K562 (cell line): ENCODE results near the gene ABCA7. TPM values are rescaled to one million over a fixed set of nuclear protein-coding genes. Genes with fewer than 3 reads are reported as not detected.
A peak's percentile ranks its signal among the peaks of the same experiment; 100 is the strongest.

Experiments used
- ATAC-seq: fragments of 200-7000 bp; cut with Tn5 transposase; 3 replicates; pipeline ENCODE4 v1.9.1; 2020; ENCODE audit warnings: moderate library complexity
- BruUV-seq: library from RNA; stranded (reverse); fragments of 400-500 nt; replicated peaks from 2 replicates; lab custom pipeline; 2021; lab: Mats Ljungman, UMichigan
- CTCF ChIA-PET: fragments of 300-600 bp; formaldehyde crosslinking; extraction: SDS; loops from one replicate; lab custom pipeline; 2021; ENCODE audit warnings: low intra/inter-chr PET ratio; lab: Yijun Ruan, JAX
- POLR2A ChIA-PET: fragments of 300-600, 350-650 bp; sonication (Branson Sonifier 250); formaldehyde crosslinking; extraction: SDS; loops from one replicate; lab custom pipeline; 2021; ENCODE audit warnings: antibody characterized with exemption, inconsistent platforms; lab: Yijun Ruan, JAX
- DNase-seq, 4 experiments: peaks; one replicate each; pipeline versions ENCODE4 v3.0.0 to v3.0.0-alpha.2; 2011 to 2018; ENCODE audit warnings: low spot score in 3 of 4, mixed read lengths in 3 of 4; ENCODE audit errors: extremely low read depth in 1 of 4
- FAIRE-seq: peaks from 2 replicates; lab custom pipeline; 2011; peaks lifted over from hg19 to GRCh38; lab: Jason Lieb, UNC
- H2AFZ ChIP-seq: 2 replicates; pipeline ENCODE4 v1.6.0; 2011; ENCODE audit warnings: low read depth, low read length, control low read depth, inconsistent platforms
- H3K27ac ChIP-seq: fragments of 200-600 bp; 3 replicates; pipeline ENCODE4 v1.8.0; 2011; ENCODE audit warnings: low read depth, mild to moderate bottlenecking, control low read depth, inconsistent platforms, low read length, moderate library complexity, mixed read lengths; ENCODE audit errors: extremely low read depth
- H3K27me3 ChIP-seq, 2 experiments: fragments of 300-600 bp in 1 of 2; 2 replicates in 1 of 2; 3 replicates in 1 of 2; pipeline versions ENCODE4 v1.6.0 to v1.8.0; 2011; ENCODE audit warnings: inconsistent platforms in 2 of 2, low read length in 2 of 2, mild to moderate bottlenecking in 1 of 2, mixed read lengths in 1 of 2, moderate library complexity in 1 of 2; ENCODE audit not compliant: control insufficient read depth in 2 of 2, insufficient read depth in 2 of 2
- H3K36me3 ChIP-seq: fragments of 300-600 bp; 3 replicates; pipeline ENCODE4 v1.8.0; 2011; ENCODE audit warnings: mild to moderate bottlenecking, low read length, inconsistent platforms; ENCODE audit not compliant: control insufficient read depth, insufficient read depth
- H3K4me1 ChIP-seq, 2 experiments: fragments of 200-600 bp in 1 of 2; replicated peaks in 1 of 2; 2 replicates in 1 of 2; 3 replicates in 1 of 2; pipeline versions ENCODE4 v1.5.1 to v1.8.0; 2011; ENCODE audit warnings: inconsistent platforms in 2 of 2, low read length in 2 of 2, mild to moderate bottlenecking in 1 of 2, mixed read lengths in 1 of 2, moderate library complexity in 1 of 2; ENCODE audit not compliant: control insufficient read depth in 2 of 2, insufficient read depth in 2 of 2
- H3K4me2 ChIP-seq: 2 replicates; pipeline ENCODE4 v1.6.1; 2011; ENCODE audit warnings: low read length, control low read depth, inconsistent platforms, mixed read lengths; ENCODE audit not compliant: insufficient read depth
- H3K4me3 ChIP-seq: fragments of 200-600 bp; sonication (generic), shearing (Covaris generic); 2 replicates; pipeline ENCODE4 v1.5.1; 2016; ENCODE audit warnings: control low read depth, inconsistent platforms
- H3K79me2 ChIP-seq: fragments of 200-600 bp; 3 replicates; pipeline ENCODE4 v1.8.0; 2011; ENCODE audit warnings: low read length, inconsistent platforms; ENCODE audit not compliant: control insufficient read depth, insufficient read depth
- H3K9ac ChIP-seq, 2 experiments: 2 replicates each; pipeline versions ENCODE4 v1.6.0 to v1.6.1; 2011; ENCODE audit warnings: low read depth in 2 of 2, low read length in 2 of 2, control low read depth in 1 of 2, inconsistent platforms in 1 of 2, mild to moderate bottlenecking in 1 of 2, mixed read lengths in 1 of 2; ENCODE audit not compliant: insufficient read depth in 1 of 2
- H3K9me1 ChIP-seq: one replicate; pipeline ENCODE4 v1.6.0; 2011; ENCODE audit warnings: inconsistent platforms, mild to moderate bottlenecking, low read length, moderate library complexity; ENCODE audit not compliant: control insufficient read depth, insufficient read depth
- H3K9me3 ChIP-seq: replicated peaks from 2 replicates; pipeline ENCODE4 v1.5.1; 2011; ENCODE audit warnings: low read depth, low read length, inconsistent platforms; ENCODE audit not compliant: control insufficient read depth, insufficient read depth
- H4K20me1 ChIP-seq: replicated peaks from 2 replicates; pipeline ENCODE4 v1.6.1; 2011; ENCODE audit warnings: low read length, inconsistent platforms, mixed read lengths; ENCODE audit not compliant: control insufficient read depth, insufficient read depth
- BHLHE40 ChIP-seq: IDR thresholded peaks from 2 replicates; pipeline ENCODE4 v1.6.1; 2011; ENCODE audit warnings: low read length, improper control_type of control experiment
- ETV5 ChIP-seq: sonication (generic); formaldehyde crosslinking; IDR thresholded peaks from 2 replicates; pipeline ENCODE4 v1.4.0; 2020; ENCODE audit warnings: low read depth, mild to moderate bottlenecking, missing genetic modification reagents
- HMG20A ChIP-seq: fragments of 450-650 bp; formaldehyde crosslinking; conservative IDR thresholded peaks from 2 replicates; pipeline ENCODE4 v1.4.0; 2020; ENCODE audit warnings: mild to moderate bottlenecking, mixed read lengths
- HMGN3 ChIP-seq: IDR thresholded peaks from 2 replicates; pipeline ENCODE4 v1.6.1; 2011; ENCODE audit warnings: borderline replicate concordance, low read depth, mild to moderate bottlenecking, mixed read lengths, low read length; ENCODE audit not compliant: insufficient read length; ENCODE audit errors: extremely low read depth
- JUN ChIP-seq, 2 experiments: sonication (generic) in 1 of 2; formaldehyde crosslinking in 1 of 2; IDR thresholded peaks; 2 replicates each; pipeline versions ENCODE4 v1.6.1 to v1.8.0; 2012 to 2022; ENCODE audit warnings: borderline replicate concordance in 2 of 2, mild to moderate bottlenecking in 2 of 2, improper control_type of control experiment in 1 of 2, low read depth in 1 of 2, low read length in 1 of 2, missing genetic modification reagents in 1 of 2
- MAZ ChIP-seq, 2 experiments: fragments of 450-650 bp in 1 of 2; sonication (generic) in 1 of 2; formaldehyde crosslinking; IDR thresholded peaks in 1 of 2; conservative IDR thresholded peaks in 1 of 2; 2 replicates each; pipeline versions ENCODE4 v1.4.0 to v1.5.0; 2020; ENCODE audit warnings: mild to moderate bottlenecking in 1 of 2, missing genetic modification reagents in 1 of 2
- POLR2A ChIP-seq: fragments of 450-650 bp; conservative IDR thresholded peaks from 2 replicates; pipeline ENCODE4 v1.6.1; 2016
- RAD51 ChIP-seq: fragments of 450-650 bp; IDR thresholded peaks from 2 replicates; pipeline ENCODE4 v1.7.1; 2016; ENCODE audit warnings: low read depth, mild to moderate bottlenecking, borderline replicate concordance
- RBBP5 ChIP-seq: fragments of 200-600 bp; sonication (generic); IDR thresholded peaks from 2 replicates; pipeline ENCODE4 v1.6.1; 2012; ENCODE audit warnings: borderline replicate concordance, mild to moderate bottlenecking, low read length, control low read depth, inconsistent platforms; ENCODE audit not compliant: insufficient read depth, poor library complexity, severe bottlenecking
- SAP30 ChIP-seq: fragments of 200-600 bp; sonication (generic); IDR thresholded peaks from 2 replicates; pipeline ENCODE4 v1.6.1; 2012; ENCODE audit warnings: borderline replicate concordance, low read depth, mild to moderate bottlenecking, moderate library complexity, low read length, control low read depth, inconsistent platforms; ENCODE audit not compliant: insufficient read depth, poor library complexity, severe bottlenecking
- SIN3A ChIP-seq, 2 experiments: fragments of 150-350 bp in 1 of 2; IDR thresholded peaks; 2 replicates each; pipeline ENCODE4 v1.6.1; 2011 to 2016; ENCODE audit warnings: borderline replicate concordance in 2 of 2, low read depth in 2 of 2, low read length in 2 of 2, mild to moderate bottlenecking in 2 of 2, moderate library complexity in 2 of 2; ENCODE audit not compliant: control insufficient read depth in 1 of 2
- WGBS: fragments of 100-300 bp; shearing (Covaris generic); methylation state at CpG from one replicate; pipeline ENCODE4 v1.1.6; 2016; ENCODE audit warnings: low coverage, mixed read lengths; ENCODE audit not compliant: insufficient coverage; ENCODE audit errors: missing lambda C conversion rate; 5-methylcytosine and 5-hydroxymethylcytosine counted together
- in situ Hi-C: fragments of 300-500 bp; cut with MboI; formaldehyde crosslinking; loops from 4 replicates; pipeline ENCODE4 v1.15.0; 2018; ENCODE audit warnings: inconsistent platforms, mixed read lengths
- intact Hi-C: fragments of 100-400 bp; cut with micrococcal nuclease; formaldehyde crosslinking; loops from 2 replicates; pipeline ENCODE4 v1.14.2; 2022
- polyA plus RNA-seq, 8 experiments: library from polyadenylated mRNA; depleted of rRNA in 4 of 8; stranded (reverse) in 5 of 8; unstranded in 3 of 8; fragments of >200 nt; fragmentation: Nextera tagmentation in 2 of 8; fragmentation: Illumina TruSeq in 1 of 8; extraction: Ambion mirVana in 2 of 8; extraction: Trizol in 1 of 8; gene quantifications; 2 replicates each; pipeline versions ENCODE4 v1.2.1 to v1.2.3, GENCODE V29; 2011 to 2014; ENCODE audit warnings: inconsistent platforms in 1 of 8, missing spikeins in 1 of 8
- total RNA-seq, 7 experiments: library from RNA; depleted of rRNA in 6 of 7; stranded (reverse); fragments of >200 nt in 6 of 7; fragmentation: Illumina TruSeq in 2 of 7; extraction: Trizol in 2 of 7; gene quantifications; 2 replicates each; pipeline versions ENCODE4 v1.2.1 to v1.2.3, GENCODE V29; 2011 to 2021; ENCODE audit warnings: low replicate concordance in 1 of 7
- TF ChIP-seq, protein P1 (sequence below): conservative IDR thresholded peaks from 2 replicates; pipeline ENCODE4 v1.6.1; 2011; ENCODE audit warnings: low read depth, mild to moderate bottlenecking, low read length; ENCODE audit not compliant: control insufficient read depth
- TF ChIP-seq, protein P2 (sequence below): sonication (generic); formaldehyde crosslinking; IDR thresholded peaks from 2 replicates; pipeline ENCODE4 v1.8.1; 2022; ENCODE audit warnings: missing genetic modification reagents
- TF ChIP-seq, protein P3 (sequence below): sonication (generic); formaldehyde crosslinking; IDR thresholded peaks from 2 replicates; pipeline ENCODE4 v1.5.0; 2020; ENCODE audit warnings: missing genetic modification reagents

ABCA7 gene
- total and polyA plus RNA-seq, 9 of the 15 experiments (the other 6 are each of a cell fraction or from before 2014, with no cell fraction given), result 2.3 to 96.1 (median 31.2) TPM

DNA sequence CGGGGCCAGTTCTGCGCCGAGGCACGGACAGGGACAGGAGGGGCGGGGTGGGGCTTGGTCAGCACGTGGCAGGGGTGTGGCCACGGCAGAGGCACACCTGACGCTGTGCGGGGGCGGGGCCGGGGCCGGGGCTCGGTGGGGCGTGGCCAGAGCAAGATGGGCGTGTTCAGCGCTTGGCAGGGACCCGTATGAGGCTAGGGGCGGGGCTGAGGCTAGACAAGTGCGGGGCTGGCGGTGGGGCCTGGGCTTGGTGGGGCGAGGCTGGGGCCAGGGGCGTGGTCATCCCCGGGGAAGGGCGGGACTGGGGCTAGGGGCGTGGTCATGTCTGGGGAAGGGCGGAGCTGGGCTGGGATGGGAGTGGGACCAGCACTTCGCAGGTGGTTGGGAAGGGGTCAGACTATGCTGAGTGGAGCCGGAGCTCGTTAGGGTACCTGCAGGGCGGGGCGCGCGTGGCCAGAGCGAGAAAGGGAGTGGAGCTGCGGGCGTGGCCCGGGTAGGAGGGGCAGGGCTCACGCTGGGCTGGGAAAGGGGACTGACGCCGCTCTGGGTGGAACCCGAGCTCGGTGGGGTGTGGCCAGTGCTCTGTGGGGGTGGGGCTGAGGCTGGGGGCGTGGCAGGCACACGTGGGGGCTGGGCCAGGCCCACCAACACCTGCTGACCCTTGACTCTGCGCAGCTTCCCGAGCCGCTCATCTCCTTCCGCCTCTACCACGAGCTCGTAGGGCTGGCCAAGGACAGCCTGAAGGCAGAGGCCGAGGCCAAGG, 42.4 kb downstream of the ABCA7 start:
- H3K9ac ChIP-seq, result peak overlapping the region; percentile 57 to 89; a peak in 3 of 4 replicates
- ChIA-PET CTCF (no interaction called here), POLR2A (interaction anchor here (0.5 to 5.3 kb wide), 8 partner anchors 9 to 121 kb away, joined by 3 to 45 read pairs (median 4); partner anchors contain the start of genes ARHGAP45 and POLR2E)
- peak overlapping the region; percentile 90 for H3K4me2 ChIP-seq
- FAIRE-seq, result peak; percentile 96
- intact Hi-C loops, result loop anchor here (5.0 kb wide), 1 partner anchor 40 kb away; the partner anchor contains the start of gene ABCA7
- peaks cover 6 to 76% of the 10 kb centered on the region in 2 experiments for H3K4me1 ChIP-seq
- H3K9me3 ChIP-seq, result no peaks in the 10 kb centered on the region
- H3K27ac ChIP-seq, result peak overlapping the region; percentile 69; the same call in 2 of the 3 replicates
- peaks cover 3% of the 10 kb centered on the region for H3K9me1 ChIP-seq
- peak; percentile 94 for ATAC-seq
- H2AFZ ChIP-seq, result peak overlapping the region; percentile 95
- peak overlapping the region; percentile 54 for H3K4me3 ChIP-seq
- DNase-seq, result peak; percentile 95 to 97 (median 96)
- H3K79me2 ChIP-seq, result no peaks in the 10 kb centered on the region
- BruUV-seq, result no TSS peak
- peaks cover 32% of the 10 kb centered on the region; the same call in 2 of the 3 replicates for H3K36me3 ChIP-seq
- 2% methylated on average over 22 of the region's 51 CpGs for WGBS
- no peaks in the 10 kb centered on the region for H3K27me3 ChIP-seq
- no peaks in the 10 kb centered on the region for H4K20me1 ChIP-seq
- in situ Hi-C loops, result no loop called here
- TF ChIP-seq HMG20A (CRISPR knock-in tag) (no peak), BHLHE40 (peak; percentile 93), MAZ (CRISPR knock-in tag; conservative IDR thresholded peaks at IDR 0.05 in 1 of 2, IDR thresholded peaks at IDR 0.05 in 1 of 2) (peak in 1 of 2 experiments; percentile 79; a peak in 2 of 4 replicates), SIN3A (IDR thresholded peaks at IDR 0.05; ENCODE audit: borderline replicate concordance in 2 of 2, control insufficient read depth in 1 of 2, low read depth in 2 of 2, low read length in 2 of 2) (peak; percentile 90 to 95; a peak in 3 of 4 replicates), ETV5 (CRISPR knock-in tag) (0 out of 2 replicates have a peak, but pooled peaks have one; percentile 35), RBBP5 (peak; percentile 62), HMGN3 (peak; percentile 78), RAD51 (peak; percentile 12; the same call in 1 of the 2 replicates), SAP30 (peak; percentile 92), JUN (IDR thresholded peaks at IDR 0.05; ENCODE audit: borderline replicate concordance, low read depth, low read length) (no peak), JUN (CRISPR knock-in tag; IDR thresholded peaks at IDR 0.05; ENCODE audit: borderline replicate concordance) (0 out of 2 replicates have a peak, but pooled peaks have one; percentile 51), POLR2A (peak; percentile 17; the same call in 1 of the 2 replicates)
- TF ChIP-seq, protein P1, sequence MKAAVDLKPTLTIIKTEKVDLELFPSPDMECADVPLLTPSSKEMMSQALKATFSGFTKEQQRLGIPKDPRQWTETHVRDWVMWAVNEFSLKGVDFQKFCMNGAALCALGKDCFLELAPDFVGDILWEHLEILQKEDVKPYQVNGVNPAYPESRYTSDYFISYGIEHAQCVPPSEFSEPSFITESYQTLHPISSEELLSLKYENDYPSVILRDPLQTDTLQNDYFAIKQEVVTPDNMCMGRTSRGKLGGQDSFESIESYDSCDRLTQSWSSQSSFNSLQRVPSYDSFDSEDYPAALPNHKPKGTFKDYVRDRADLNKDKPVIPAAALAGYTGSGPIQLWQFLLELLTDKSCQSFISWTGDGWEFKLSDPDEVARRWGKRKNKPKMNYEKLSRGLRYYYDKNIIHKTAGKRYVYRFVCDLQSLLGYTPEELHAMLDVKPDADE, result peak; percentile 83
- TF ChIP-seq, protein P2, sequence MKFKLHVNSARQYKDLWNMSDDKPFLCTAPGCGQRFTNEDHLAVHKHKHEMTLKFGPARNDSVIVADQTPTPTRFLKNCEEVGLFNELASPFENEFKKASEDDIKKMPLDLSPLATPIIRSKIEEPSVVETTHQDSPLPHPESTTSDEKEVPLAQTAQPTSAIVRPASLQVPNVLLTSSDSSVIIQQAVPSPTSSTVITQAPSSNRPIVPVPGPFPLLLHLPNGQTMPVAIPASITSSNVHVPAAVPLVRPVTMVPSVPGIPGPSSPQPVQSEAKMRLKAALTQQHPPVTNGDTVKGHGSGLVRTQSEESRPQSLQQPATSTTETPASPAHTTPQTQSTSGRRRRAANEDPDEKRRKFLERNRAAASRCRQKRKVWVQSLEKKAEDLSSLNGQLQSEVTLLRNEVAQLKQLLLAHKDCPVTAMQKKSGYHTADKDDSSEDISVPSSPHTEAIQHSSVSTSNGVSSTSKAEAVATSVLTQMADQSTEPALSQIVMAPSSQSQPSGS (CRISPR knock-in tag), result 0 out of 2 replicates have a peak, but pooled peaks have one; percentile 20
- TF ChIP-seq, protein P3, sequence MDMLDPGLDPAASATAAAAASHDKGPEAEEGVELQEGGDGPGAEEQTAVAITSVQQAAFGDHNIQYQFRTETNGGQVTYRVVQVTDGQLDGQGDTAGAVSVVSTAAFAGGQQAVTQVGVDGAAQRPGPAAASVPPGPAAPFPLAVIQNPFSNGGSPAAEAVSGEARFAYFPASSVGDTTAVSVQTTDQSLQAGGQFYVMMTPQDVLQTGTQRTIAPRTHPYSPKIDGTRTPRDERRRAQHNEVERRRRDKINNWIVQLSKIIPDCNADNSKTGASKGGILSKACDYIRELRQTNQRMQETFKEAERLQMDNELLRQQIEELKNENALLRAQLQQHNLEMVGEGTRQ (CRISPR knock-in tag), result peak; percentile 71
